ENCODE results near the gene TMEM235. TPM values are rescaled to one million over a fixed set of nuclear protein-coding genes. Genes with fewer than 3 reads are reported as not detected.

TMEM235 gene
- total and polyA plus RNA-seq, 3 donors from 2014 or later: not detected

- WGBS, 2 donors: 70 to 74% methylated on average over 7 to 9 of the region's 9 CpGs
These were observed 46.6 kb upstream of the TMEM235 start for GRCh38 chr17:78184868-78185267.

DNA sequence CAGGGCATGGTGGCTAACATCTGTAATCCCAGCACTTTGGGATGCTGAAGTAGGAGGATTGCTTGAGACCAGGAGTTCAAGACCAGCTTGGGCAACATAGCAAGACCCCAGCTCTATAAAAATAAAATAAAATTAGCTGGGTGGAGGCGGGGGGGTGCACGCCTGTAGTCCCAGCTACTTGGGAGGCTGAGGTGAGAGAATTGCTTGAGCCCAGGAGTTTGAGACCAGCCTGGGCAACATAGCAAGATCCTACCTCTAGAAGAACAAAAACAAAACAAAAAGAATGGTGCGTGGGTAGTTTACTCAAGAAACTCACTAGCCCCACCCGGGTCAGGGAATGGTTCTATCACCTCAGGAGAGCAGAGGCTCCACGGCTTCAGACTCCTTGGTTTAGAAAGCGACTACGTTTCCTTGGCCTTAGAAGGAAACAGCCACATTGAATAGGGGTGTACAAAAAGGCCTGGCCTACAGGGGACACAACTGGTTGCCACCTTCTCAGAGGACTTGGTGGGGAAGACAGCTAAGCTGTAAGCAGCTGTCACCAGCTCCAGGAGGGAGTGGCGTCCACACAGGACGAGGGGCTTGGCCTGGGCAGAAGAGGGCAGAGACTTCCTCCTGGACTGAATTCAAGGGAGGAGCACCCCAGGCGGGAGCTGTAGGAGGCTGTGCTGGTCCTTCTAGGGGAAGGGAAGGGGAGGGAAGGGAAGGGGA lies 45.3 kb upstream of the TMEM235 start:
- peaks cover 6% of the 10 kb centered on the region for H3K4me1 ChIP-seq
- peak overlapping the region; percentile 58 to 63 for H3K4me3 ChIP-seq
- no peaks in the 10 kb centered on the region for H3K36me3 ChIP-seq (ENCODE audit: low read depth, missing control alignments)
- peak overlapping the region in 1 of 2 donors; percentile 37 for H3K27ac ChIP-seq
- DNase-seq: no peak
- TF ChIP-seq POLR2A (IDR thresholded peaks at IDR 0.05) (no peak), CTCF (IDR thresholded peaks at IDR 0.05) (no peak)
- intact Hi-C loops (cut with DNase I; ENCODE audit: low total_unique reads): no loop called here
- no peaks in the 10 kb centered on the region for H3K9me3 ChIP-seq
- WGBS, 2 donors: 57 to 62% methylated on average over 10 of the region's 10 CpGs
- H3K27me3 ChIP-seq: no peaks in the 10 kb centered on the region

More at GRCh38 chr17:78184868-78185267, 46.6 kb upstream of the TMEM235 start:
- no peak for DNase-seq
- Histone ChIP-seq H3K27me3 (no peaks in the 10 kb centered on the region), H3K9me3 (no peaks in the 10 kb centered on the region), H3K36me3 (ENCODE audit: low read depth, missing control alignments) (no peaks in the 10 kb centered on the region), H3K4me3 (no peak overlapping the region), H3K27ac (no peak overlapping the region), H3K4me1 (peaks cover 16% of the 10 kb centered on the region)
- intact Hi-C loops (cut with DNase I; ENCODE audit: low total_unique reads): no loop called here
- no peak for TF ChIP-seq CTCF (IDR thresholded peaks at IDR 0.05)
- no peak for TF ChIP-seq POLR2A (IDR thresholded peaks at IDR 0.05)

DNA sequence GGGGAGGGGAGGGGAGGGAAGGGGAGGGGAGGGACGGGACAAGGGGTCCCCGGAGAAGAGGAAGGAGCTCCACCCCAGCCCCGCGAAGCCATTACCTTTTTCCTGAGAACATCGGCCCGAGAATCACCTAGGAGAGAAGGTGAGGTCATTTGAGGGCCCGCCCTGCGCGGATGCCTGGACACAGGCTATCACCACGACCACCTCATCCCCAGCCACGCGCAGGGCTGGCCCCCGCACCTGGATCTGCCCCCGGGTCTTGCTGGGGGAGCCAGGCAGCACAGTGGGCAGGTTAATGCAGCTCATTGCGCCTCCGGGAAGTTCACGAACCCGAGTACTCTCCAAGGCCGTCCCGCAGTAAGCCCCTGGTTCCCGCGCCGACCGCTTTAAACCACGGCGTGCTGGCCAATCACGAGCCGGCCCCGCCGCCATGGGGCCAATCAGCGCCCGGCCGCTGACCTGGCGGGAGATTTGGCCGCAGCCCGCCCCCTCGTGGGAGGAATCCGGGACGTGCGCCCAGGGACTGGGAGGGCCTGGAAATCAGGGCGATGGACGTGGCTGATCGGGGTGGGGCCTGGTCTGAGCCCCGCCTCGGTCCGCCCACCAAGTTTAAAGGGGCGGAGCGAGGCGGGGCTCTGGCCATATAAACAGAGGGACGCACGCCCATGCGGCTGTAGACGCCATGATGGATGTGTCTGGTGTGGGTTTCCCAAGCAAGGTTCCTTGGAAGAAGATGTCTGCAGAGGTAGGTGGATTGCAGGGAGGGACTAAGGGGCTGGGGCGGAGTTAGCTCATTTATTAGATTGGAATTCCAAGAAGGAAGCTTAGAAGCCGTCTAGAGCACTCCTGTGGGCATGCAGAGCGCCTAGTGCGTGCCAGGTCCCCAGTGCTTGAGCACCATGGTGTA lies 44.5 kb upstream of the TMEM235 start, which contains the start of the genes AFMID and TK1:
Gene AFMID (plus strand): TSS at position 671 of the 904 bp plus-strand sequence. CDS start 9 bp downstream, at position 680.
Gene TK1 (minus strand): TSS at position 361 of the 904 bp plus-strand sequence. CDS start 58 bp downstream, at position 303.
- H3K4me1 ChIP-seq: peaks cover 6% of the 10 kb centered on the region
- peak; percentile 74 for TF ChIP-seq POLR2A (IDR thresholded peaks at IDR 0.05)
- peak; percentile 72 to 94 (median 86) for TF ChIP-seq CTCF (IDR thresholded peaks at IDR 0.05)
- H3K27me3 ChIP-seq: no peaks in the 10 kb centered on the region
- peak within 1 kb of the TSS; percentile 58 to 63 for H3K4me3 ChIP-seq
- DNase-seq: peak; percentile 97
- H3K9me3 ChIP-seq: no peaks in the 10 kb centered on the region
- 4 to 6% methylated on average over 27 to 43 of the region's 57 CpGs for WGBS, 2 donors
- no peaks in the 10 kb centered on the region for H3K36me3 ChIP-seq (ENCODE audit: low read depth, missing control alignments)
- peak within 1 kb of the TSS; percentile 48 to 64 for H3K27ac ChIP-seq
- intact Hi-C loops (cut with DNase I; ENCODE audit: low total_unique reads): no loop called here

- Histone ChIP-seq H3K9me3 (no peaks in the 10 kb centered on the region), H3K4me3 (no peak overlapping the region), H3K36me3 (ENCODE audit: low read depth, missing control alignments) (no peaks in the 10 kb centered on the region), H3K27me3 (no peaks in the 10 kb centered on the region), H3K27ac (no peak overlapping the region), H3K4me1 (no peaks in the 10 kb centered on the region)
- TF ChIP-seq POLR2A (IDR thresholded peaks at IDR 0.05): no peak
- TF ChIP-seq CTCF (IDR thresholded peaks at IDR 0.05): no peak
- intact Hi-C loops (cut with DNase I; ENCODE audit: low total_unique reads): no loop called here
- WGBS, 2 donors: 88 to 91% methylated on average over 5 of the region's 5 CpGs
- DNase-seq: no peak
These were observed 34.7 kb upstream of the TMEM235 start for GRCh38 chr17:78196716-78197115.
